ENCODE results near the gene AFMID. TPM values are rescaled to one million over a fixed set of nuclear protein-coding genes. Genes with fewer than 3 reads are reported as not detected.
A peak's percentile ranks its signal among the peaks of the same experiment; 100 is the strongest.

AFMID gene
- total and polyA plus RNA-seq, 2 of the 13 experiments (the other 11 are each of a cell fraction or from before 2014, with no cell fraction given), result 249 to 270 TPM

DNA sequence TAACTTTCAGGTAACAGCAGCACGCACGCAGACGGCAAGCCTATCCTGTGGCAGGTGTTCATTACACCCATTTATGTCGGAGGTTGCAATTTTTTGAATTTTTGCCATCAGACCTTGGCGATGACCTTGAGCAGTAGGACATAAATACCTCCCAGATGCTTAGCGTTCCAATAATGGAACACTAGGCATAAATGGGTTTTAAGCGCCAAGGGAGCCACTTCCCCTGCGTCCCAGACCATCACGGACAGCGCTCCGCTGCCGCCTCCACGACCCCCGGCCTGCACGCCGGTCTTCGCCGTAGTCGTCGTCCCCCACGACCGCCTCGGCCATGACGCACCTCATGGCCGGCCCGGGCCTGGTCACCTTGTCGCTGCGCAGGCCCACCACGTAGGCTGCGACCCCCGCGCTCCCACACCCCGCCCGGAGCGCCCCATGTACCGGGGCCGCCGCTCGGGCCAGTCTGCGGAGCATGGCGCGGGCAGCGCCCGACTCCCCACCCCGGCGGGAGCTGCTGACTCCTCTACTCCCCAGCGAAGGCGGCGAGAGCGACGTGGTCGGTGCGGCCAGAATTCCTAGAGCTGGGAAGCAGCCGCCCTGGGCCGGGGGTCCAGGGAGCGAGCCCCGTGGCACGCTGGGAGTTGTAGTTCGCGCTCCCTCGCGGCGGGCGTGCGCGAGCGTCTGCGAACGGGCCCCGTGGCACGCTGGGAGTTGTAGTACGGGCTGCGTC is 66.9 kb downstream of the AFMID start (continued):
- no peak for TF ChIP-seq PTBP1 (IDR thresholded peaks at IDR 0.05; ENCODE audit: low read depth, low read length, poor library complexity, severe bottlenecking)
- TF ChIP-seq, protein P1, sequence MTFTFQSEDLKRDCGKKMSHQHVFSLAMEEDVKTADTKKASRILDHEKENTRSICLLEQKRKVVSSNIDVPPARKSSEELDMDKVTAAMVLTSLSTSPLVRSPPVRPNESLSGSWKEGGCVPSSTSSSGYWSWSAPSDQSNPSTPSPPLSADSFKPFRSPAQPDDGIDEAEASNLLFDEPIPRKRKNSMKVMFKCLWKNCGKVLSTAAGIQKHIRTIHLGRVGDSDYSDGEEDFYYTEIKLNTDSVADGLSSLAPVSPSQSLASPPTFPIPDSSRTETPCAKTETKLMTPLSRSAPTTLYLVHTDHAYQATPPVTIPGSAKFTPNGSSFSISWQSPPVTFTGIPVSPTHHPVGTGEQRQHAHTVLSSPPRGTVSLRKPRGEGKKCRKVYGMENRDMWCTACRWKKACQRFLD (CRISPR knock-in tag; IDR thresholded peaks at IDR 0.05; ENCODE audit: borderline replicate concordance), result peak; percentile 94; the same call in 1 of the 2 replicates
- no peak for TF ChIP-seq U2AF1 (optimal IDR thresholded peaks at IDR 0.05; ENCODE audit: low read depth, low read length)
- TF ChIP-seq ZNF101 (CRISPR knock-in tag; IDR thresholded peaks at IDR 0.05; ENCODE audit: borderline replicate concordance, low read depth), result 0 out of 2 replicates have a peak, but pooled peaks have one; percentile 28
- TF ChIP-seq ZNF264 (CRISPR knock-in tag; IDR thresholded peaks at IDR 0.05), result peak; percentile 68
- no peak for TF ChIP-seq ATRX (CRISPR knock-in tag; IDR thresholded peaks at IDR 0.05; ENCODE audit: borderline replicate concordance)
- TF ChIP-seq ZNF367 (CRISPR knock-in tag; IDR thresholded peaks at IDR 0.05; ENCODE audit: borderline replicate concordance), result peak; percentile 40; the same call in 1 of the 2 replicates
- TF ChIP-seq, protein P2, sequence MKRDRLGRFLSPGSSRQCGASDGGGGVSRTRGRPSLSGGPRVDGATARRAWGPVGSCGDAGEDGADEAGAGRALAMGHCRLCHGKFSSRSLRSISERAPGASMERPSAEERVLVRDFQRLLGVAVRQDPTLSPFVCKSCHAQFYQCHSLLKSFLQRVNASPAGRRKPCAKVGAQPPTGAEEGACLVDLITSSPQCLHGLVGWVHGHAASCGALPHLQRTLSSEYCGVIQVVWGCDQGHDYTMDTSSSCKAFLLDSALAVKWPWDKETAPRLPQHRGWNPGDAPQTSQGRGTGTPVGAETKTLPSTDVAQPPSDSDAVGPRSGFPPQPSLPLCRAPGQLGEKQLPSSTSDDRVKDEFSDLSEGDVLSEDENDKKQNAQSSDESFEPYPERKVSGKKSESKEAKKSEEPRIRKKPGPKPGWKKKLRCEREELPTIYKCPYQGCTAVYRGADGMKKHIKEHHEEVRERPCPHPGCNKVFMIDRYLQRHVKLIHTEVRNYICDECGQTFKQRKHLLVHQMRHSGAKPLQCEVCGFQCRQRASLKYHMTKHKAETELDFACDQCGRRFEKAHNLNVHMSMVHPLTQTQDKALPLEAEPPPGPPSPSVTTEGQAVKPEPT (CRISPR knock-in tag; IDR thresholded peaks at IDR 0.05; ENCODE audit: low read depth), result no peak
- TF ChIP-seq HNRNPL (IDR thresholded peaks at IDR 0.05; ENCODE audit: low read depth, low read length), result no peak
- no peak for TF ChIP-seq NR2F6 (IDR thresholded peaks at IDR 0.05)
- TF ChIP-seq NR2F6 (CRISPR knock-in tag; IDR thresholded peaks at IDR 0.05), result no peak; the same call in 1 of the 2 replicates
- peak; percentile 75 for TF ChIP-seq TOPORS (CRISPR knock-in tag; IDR thresholded peaks at IDR 0.05)
- peak; percentile 76; the same call in 1 of the 2 replicates for TF ChIP-seq CHD2 (IDR thresholded peaks at IDR 0.05; ENCODE audit: low read depth, low read length)
- TF ChIP-seq, protein P3, sequence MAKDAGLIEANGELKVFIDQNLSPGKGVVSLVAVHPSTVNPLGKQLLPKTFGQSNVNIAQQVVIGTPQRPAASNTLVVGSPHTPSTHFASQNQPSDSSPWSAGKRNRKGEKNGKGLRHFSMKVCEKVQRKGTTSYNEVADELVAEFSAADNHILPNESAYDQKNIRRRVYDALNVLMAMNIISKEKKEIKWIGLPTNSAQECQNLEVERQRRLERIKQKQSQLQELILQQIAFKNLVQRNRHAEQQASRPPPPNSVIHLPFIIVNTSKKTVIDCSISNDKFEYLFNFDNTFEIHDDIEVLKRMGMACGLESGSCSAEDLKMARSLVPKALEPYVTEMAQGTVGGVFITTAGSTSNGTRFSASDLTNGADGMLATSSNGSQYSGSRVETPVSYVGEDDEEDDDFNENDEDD (CRISPR knock-in tag; IDR thresholded peaks at IDR 0.05; ENCODE audit: borderline replicate concordance), result no peak; the same call in none of the 2 replicates
- TF ChIP-seq, protein P4, sequence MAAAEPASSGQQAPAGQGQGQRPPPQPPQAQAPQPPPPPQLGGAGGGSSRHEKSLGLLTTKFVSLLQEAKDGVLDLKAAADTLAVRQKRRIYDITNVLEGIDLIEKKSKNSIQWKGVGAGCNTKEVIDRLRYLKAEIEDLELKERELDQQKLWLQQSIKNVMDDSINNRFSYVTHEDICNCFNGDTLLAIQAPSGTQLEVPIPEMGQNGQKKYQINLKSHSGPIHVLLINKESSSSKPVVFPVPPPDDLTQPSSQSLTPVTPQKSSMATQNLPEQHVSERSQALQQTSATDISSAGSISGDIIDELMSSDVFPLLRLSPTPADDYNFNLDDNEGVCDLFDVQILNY (CRISPR knock-in tag; conservative IDR thresholded peaks at IDR 0.05), result no peak; the same call in 1 of the 2 replicates
- TF ChIP-seq, protein P5, sequence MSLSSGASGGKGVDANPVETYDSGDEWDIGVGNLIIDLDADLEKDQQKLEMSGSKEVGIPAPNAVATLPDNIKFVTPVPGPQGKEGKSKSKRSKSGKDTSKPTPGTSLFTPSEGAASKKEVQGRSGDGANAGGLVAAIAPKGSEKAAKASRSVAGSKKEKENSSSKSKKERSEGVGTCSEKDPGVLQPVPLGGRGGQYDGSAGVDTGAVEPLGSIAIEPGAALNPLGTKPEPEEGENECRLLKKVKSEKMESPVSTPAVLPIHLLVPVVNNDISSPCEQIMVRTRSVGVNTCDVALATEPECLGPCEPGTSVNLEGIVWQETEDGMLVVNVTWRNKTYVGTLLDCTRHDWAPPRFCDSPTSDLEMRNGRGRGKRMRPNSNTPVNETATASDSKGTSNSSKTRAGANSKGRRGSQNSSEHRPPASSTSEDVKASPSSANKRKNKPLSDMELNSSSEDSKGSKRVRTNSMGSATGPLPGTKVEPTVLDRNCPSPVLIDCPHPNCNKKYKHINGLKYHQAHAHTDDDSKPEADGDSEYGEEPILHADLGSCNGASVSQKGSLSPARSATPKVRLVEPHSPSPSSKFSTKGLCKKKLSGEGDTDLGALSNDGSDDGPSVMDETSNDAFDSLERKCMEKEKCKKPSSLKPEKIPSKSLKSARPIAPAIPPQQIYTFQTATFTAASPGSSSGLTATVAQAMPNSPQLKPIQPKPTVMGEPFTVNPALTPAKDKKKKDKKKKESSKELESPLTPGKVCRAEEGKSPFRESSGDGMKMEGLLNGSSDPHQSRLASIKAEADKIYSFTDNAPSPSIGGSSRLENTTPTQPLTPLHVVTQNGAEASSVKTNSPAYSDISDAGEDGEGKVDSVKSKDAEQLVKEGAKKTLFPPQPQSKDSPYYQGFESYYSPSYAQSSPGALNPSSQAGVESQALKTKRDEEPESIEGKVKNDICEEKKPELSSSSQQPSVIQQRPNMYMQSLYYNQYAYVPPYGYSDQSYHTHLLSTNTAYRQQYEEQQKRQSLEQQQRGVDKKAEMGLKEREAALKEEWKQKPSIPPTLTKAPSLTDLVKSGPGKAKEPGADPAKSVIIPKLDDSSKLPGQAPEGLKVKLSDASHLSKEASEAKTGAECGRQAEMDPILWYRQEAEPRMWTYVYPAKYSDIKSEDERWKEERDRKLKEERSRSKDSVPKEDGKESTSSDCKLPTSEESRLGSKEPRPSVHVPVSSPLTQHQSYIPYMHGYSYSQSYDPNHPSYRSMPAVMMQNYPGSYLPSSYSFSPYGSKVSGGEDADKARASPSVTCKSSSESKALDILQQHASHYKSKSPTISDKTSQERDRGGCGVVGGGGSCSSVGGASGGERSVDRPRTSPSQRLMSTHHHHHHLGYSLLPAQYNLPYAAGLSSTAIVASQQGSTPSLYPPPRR (CRISPR knock-in tag; IDR thresholded peaks at IDR 0.05; ENCODE audit: borderline replicate concordance), result no peak; the same call in 1 of the 2 replicates
- 0 out of 2 replicates have a peak, but pooled peaks have one; percentile 42 for TF ChIP-seq ZNF816 (CRISPR knock-in tag; IDR thresholded peaks at IDR 0.05; ENCODE audit: borderline replicate concordance)

Measured in HepG2 (cell line).